ACC112 (cell line): ENCODE results near the gene CHPT1.

Source experiments
- H2AFZ ChIP-seq: fragments of 200-600 bp; sonication (generic); one replicate; pipeline ENCODE4 v1.6.0; 2017; ENCODE audit warnings: antibody characterized with exemption, low read length; ENCODE audit not compliant: unreplicated experiment
- H3K27ac ChIP-seq: fragments of 200-600 bp; sonication (generic); 2 replicates; pipeline ENCODE4 v1.5.1; 2014; ENCODE audit warnings: low read depth, mild to moderate bottlenecking, antibody characterized with exemption, low read length, moderate library complexity
- H3K27me3 ChIP-seq: fragments of 200-600 bp; sonication (generic); 2 replicates; pipeline ENCODE4 v1.6.1; 2014; ENCODE audit warnings: mild to moderate bottlenecking, antibody characterized with exemption, low read length, moderate library complexity, mixed read lengths; ENCODE audit not compliant: insufficient read depth
- H3K36me3 ChIP-seq: fragments of 200-600 bp; sonication (generic); 2 replicates; pipeline ENCODE4 v1.6.1; 2016; ENCODE audit warnings: mild to moderate bottlenecking, antibody characterized with exemption, low read length, moderate library complexity, mixed read lengths; ENCODE audit not compliant: insufficient read depth
- H3K4me1 ChIP-seq: fragments of 200-600 bp; sonication (generic); one replicate; pipeline ENCODE4 v1.6.1; 2016; ENCODE audit warnings: low read length, mixed read lengths; ENCODE audit not compliant: insufficient read depth, unreplicated experiment, control insufficient read depth
- H3K4me3 ChIP-seq: fragments of 200-600 bp; sonication (generic); 2 replicates; pipeline ENCODE4 v1.5.1; 2014; ENCODE audit warnings: mild to moderate bottlenecking, low read depth, low read length
- H3K79me2 ChIP-seq: fragments of 200-600 bp; sonication (generic); one replicate; pipeline ENCODE4 v1.6.0; 2016; ENCODE audit warnings: low read length; ENCODE audit not compliant: control insufficient read depth, unreplicated experiment, insufficient read depth

The CHPT1 gene

GRCh38 chr12:101698800-101699347 is 1.4 kb downstream of the CHPT1 start:
- no peaks in the 10 kb centered on the region for H3K27me3 ChIP-seq
- H3K4me3 ChIP-seq: peak overlapping the region; percentile 92
- H3K27ac ChIP-seq: no peak overlapping the region
- H2AFZ ChIP-seq: peak overlapping the region; percentile 97
- peaks cover 4% of the 10 kb centered on the region for H3K4me1 ChIP-seq
- H3K79me2 ChIP-seq: peaks cover 43% of the 10 kb centered on the region
- no peaks in the 10 kb centered on the region for H3K36me3 ChIP-seq

DNA sequence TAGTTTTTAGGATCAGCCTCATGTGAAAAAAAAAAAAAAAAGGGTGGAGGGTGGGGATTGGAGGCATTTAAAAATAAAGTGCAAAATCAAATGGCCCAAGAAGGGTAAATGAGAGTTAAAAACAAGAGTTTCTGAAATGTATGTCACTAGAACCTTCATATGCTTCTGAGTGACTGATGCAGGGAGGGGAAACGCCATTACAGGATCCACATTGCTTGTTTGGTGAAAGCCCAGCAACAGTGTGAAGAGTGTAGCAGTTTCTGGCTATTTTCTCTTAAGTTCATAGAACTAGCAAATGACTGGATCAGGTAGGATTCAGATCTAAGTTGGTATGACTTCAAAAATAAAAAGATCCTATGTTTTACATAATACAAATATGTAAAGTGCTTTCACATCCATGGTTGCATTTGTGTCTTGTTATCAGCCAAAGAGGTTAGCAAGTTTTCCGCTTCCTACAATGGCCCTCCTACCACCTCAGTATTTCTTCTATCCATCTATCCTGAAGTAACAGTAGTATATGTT is 2.9 kb downstream of the CHPT1 start:
- Histone ChIP-seq H3K36me3 (no peaks in the 10 kb centered on the region), H3K4me3 (no peak overlapping the region), H2AFZ (no peak overlapping the region), H3K4me1 (peaks cover 4% of the 10 kb centered on the region), H3K27ac (no peak overlapping the region), H3K79me2 (peaks cover 44% of the 10 kb centered on the region), H3K27me3 (no peaks in the 10 kb centered on the region)

DNA sequence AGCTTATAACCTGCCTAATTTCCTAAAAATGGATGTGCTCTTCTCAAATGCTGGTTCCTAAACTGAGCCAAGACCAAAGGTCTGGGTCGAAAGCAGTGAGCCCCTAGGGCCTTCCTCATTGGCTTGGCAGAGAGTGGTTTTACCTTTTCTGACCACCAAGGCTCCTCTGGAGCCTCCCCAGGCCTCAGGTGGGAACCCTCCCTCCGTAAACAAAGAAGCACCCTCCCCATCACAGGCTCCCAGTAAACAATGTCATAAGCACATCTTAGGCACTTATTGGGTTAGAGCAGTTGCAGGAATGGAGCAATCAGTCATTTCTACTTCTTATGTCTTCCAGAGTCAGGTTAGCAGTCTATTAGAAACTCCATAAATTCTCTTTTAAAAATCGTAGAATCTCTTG is 6.0 kb downstream of the CHPT1 start:
- Histone ChIP-seq H3K27me3 (no peaks in the 10 kb centered on the region), H2AFZ (no peak overlapping the region), H3K79me2 (peaks cover 41% of the 10 kb centered on the region), H3K4me3 (no peak overlapping the region), H3K27ac (no peak overlapping the region), H3K36me3 (no peaks in the 10 kb centered on the region), H3K4me1 (peaks cover 4% of the 10 kb centered on the region)

DNA sequence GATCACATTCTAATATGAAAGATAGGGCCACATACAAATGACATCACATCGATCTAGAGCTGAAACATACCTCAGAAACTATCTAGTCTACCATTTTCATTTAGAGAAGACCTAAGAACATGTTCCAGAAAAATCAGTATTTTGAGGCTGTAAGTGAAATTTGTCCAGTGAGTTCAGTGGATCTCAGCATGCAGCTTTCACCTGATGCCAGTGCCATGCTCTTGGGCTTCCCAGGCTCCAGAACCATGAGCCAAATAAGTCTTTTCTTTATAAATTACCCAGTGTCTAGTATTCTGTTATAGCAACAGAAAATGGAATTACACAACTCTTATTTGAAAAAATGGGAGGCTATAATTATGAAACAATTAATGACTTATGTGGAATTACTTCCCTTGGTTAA is 9.0 kb downstream of the CHPT1 start:
- peaks cover 20% of the 10 kb centered on the region for H3K79me2 ChIP-seq
- no peak overlapping the region for H3K27ac ChIP-seq
- H3K4me3 ChIP-seq: no peak overlapping the region
- no peak overlapping the region for H2AFZ ChIP-seq
- H3K4me1 ChIP-seq: no peaks in the 10 kb centered on the region
- H3K36me3 ChIP-seq: no peaks in the 10 kb centered on the region
- H3K27me3 ChIP-seq: no peaks in the 10 kb centered on the region

DNA sequence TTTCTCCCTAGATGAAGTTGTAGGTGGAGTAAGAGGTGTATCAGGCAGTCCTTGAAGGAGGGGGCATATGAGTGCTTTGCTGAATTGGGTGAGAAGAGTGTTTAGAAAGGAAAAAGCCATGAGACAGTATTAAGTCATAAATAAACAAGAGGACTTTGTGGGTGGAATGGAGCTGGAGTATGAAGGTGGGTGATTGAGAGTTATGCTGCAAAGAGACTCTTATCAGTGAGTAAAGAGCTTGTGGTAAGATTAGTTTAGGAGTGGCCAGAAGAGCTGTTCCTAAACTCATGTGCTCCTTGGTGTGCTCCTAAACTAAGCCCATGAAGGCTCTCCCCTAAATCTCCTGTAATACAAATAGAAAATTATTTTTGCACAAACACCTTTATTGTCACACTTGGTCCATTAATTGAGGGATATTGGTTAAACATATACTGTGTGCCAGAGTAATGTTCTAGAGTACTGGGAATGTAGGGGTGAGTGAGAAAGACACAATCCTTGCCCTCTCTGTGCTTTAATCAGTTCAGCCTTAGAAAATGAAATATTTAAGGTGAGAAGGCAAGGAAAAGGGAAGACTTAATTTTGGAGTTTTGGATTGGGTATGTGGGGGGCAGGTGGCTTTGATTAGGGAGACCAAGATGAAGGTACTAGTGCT is 9.8 kb downstream of the CHPT1 start:
- H3K27ac ChIP-seq: no peak overlapping the region
- H2AFZ ChIP-seq: no peak overlapping the region
- no peaks in the 10 kb centered on the region for H3K36me3 ChIP-seq
- H3K4me1 ChIP-seq: no peaks in the 10 kb centered on the region
- H3K79me2 ChIP-seq: peaks cover 14% of the 10 kb centered on the region
- no peak overlapping the region for H3K4me3 ChIP-seq
- no peaks in the 10 kb centered on the region for H3K27me3 ChIP-seq

DNA sequence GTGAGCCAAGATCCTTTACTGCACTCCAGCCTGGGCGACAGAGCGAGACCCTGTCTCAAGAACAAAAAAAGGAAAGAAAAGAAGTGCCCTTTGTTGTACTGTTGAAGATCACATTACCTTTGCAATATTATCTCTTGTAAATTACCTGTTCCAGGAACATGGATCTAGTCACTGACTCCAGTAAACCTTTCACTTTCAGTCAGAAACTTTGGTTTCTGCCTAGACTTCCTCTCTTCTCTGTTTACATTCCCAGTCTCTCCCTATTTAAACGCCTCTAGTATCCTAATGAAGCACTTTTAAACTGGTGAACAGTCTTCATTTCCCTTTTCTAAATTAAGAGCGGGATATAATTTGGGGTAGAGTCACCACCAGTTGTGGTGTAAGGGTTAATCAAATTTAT is 12.8 kb downstream of the CHPT1 start:
- no peak overlapping the region for H3K27ac ChIP-seq
- peaks cover 3% of the 10 kb centered on the region for H3K79me2 ChIP-seq
- no peak overlapping the region for H2AFZ ChIP-seq
- no peaks in the 10 kb centered on the region for H3K36me3 ChIP-seq
- no peaks in the 10 kb centered on the region for H3K4me1 ChIP-seq
- no peaks in the 10 kb centered on the region for H3K27me3 ChIP-seq
- no peak overlapping the region for H3K4me3 ChIP-seq

DNA sequence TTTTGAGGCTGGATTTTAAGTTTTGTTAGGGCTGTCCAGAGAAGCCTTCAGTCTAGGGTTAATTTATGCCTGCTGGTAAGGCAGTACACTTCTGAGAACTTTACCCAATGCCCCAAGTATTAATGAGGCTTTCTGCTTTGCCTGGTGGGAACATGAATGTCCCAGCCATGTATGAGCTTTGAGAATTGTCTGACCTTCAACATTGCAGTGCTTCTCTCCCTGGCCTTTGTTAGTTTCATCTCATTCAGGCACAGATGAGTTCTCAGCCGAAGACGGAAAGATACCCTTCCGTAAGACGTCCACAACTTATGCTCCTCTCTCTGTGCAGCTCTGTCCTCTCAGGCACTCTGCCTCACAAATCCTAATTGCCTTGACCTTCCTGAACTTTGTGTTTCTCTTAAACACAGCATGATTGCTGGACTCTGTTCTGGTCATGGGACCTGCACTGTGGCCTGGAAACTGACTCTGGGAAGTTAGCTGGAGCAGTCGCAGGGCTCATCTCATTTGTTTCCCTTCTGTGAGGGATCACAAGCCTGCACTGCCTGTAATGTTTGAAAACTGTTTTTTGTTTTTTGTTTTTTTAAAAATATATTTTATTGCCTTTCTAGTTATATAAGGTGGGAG is 15.7 kb downstream of the CHPT1 start:
- H2AFZ ChIP-seq: no peak overlapping the region
- H3K27ac ChIP-seq: no peak overlapping the region
- no peaks in the 10 kb centered on the region for H3K36me3 ChIP-seq
- H3K4me1 ChIP-seq: no peaks in the 10 kb centered on the region
- H3K79me2 ChIP-seq: no peaks in the 10 kb centered on the region
- H3K4me3 ChIP-seq: no peak overlapping the region
- no peaks in the 10 kb centered on the region for H3K27me3 ChIP-seq

DNA sequence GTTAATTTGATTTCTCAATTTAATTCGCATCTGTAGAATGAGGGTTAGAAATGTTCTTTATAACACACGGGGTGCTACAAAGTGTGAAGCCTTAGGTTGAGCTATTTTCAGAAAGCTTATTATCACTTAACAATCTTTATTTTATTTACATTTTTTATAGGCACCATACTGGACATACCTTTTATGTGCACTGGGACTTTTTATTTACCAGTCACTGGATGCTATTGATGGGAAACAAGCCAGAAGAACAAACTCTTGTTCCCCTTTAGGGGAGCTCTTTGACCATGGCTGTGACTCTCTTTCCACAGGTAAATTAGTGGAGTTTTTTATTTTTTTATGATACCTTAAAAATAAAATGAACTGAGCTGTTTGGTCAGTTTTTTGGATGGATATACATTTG is 16.5 kb downstream of the CHPT1 start:
- Histone ChIP-seq H3K4me3 (no peak overlapping the region), H3K27ac (no peak overlapping the region), H3K36me3 (no peaks in the 10 kb centered on the region), H3K79me2 (no peaks in the 10 kb centered on the region), H2AFZ (no peak overlapping the region), H3K27me3 (no peaks in the 10 kb centered on the region), H3K4me1 (no peaks in the 10 kb centered on the region)

DNA sequence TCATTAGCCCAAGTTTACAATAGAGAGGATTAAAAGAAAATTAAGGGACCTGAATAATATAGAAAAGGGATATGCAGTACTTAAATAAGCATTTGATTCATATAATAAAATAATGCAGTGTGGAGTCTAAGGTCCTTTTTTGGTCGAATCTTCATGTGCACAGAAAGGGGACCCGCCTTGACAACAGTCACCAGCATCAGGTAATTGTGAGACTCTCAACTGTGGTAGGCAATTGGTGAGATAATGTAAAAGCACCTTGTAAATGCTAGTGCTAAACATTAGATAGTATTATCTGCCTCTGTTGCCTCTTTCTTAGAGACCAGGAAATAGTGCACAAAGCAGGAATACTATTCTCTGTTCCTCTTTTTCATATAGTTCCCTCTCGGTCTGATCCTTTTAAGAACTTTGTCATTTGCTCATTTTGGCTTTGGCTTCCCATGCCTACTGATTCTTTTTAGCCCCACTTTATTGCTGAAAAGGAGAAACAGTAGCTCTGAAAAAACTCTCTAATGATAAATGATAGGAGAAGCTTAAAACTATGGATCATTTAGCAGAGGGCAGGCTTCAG is 17.5 kb downstream of the CHPT1 start:
- H3K27ac ChIP-seq: no peak overlapping the region
- H2AFZ ChIP-seq: no peak overlapping the region
- peaks cover 4% of the 10 kb centered on the region for H3K4me1 ChIP-seq
- H3K27me3 ChIP-seq: no peaks in the 10 kb centered on the region
- H3K79me2 ChIP-seq: no peaks in the 10 kb centered on the region
- H3K36me3 ChIP-seq: no peaks in the 10 kb centered on the region
- no peak overlapping the region for H3K4me3 ChIP-seq

DNA sequence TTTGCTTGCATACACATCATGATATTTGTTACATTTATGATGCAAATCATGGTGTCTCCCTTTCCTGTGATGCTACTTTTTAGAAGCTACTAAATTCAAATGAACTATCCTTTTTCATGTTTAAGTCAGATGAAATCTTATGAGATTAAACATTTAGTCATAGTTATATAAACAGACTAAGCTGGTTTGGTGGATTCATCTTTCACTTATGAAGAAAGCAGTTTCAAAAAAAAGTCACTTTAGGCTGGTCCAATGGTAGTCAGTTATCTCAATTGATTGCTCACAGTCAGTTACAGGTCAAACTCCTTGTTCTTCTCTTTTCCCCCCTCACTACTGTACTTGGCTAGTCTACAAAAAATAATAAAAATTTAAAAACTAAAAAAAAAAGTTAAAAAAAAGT is 22.1 kb downstream of the CHPT1 start:
- Histone ChIP-seq H3K27me3 (no peaks in the 10 kb centered on the region), H2AFZ (no peak overlapping the region), H3K4me3 (no peak overlapping the region), H3K36me3 (no peaks in the 10 kb centered on the region), H3K4me1 (peaks cover 4% of the 10 kb centered on the region), H3K27ac (no peak overlapping the region), H3K79me2 (no peaks in the 10 kb centered on the region)

GRCh38 chr12:101720118-101720517 is 22.7 kb downstream of the CHPT1 start:
- Histone ChIP-seq H3K27me3 (no peaks in the 10 kb centered on the region), H2AFZ (no peak overlapping the region), H3K4me3 (no peak overlapping the region), H3K4me1 (peaks cover 4% of the 10 kb centered on the region), H3K79me2 (no peaks in the 10 kb centered on the region), H3K27ac (no peak overlapping the region), H3K36me3 (no peaks in the 10 kb centered on the region)
